DND-41 (cell line): ENCODE results near the gene DNAH8.

Experiments
- ATAC-seq: fragments of 200-7000 bp; cut with Tn5 transposase; 3 replicates; pipeline ENCODE4 v1.9.1; 2021; ENCODE audit warnings: low read depth; ENCODE audit not compliant: insufficient read depth
- DNase-seq: peaks from one replicate; pipeline ENCODE4 v3.0.0-alpha.2; 2020
- H2AFZ ChIP-seq: 2 replicates; pipeline ENCODE4 v1.6.0; 2012; ENCODE audit warnings: low read depth, low read length
- H3K27ac ChIP-seq: 2 replicates; pipeline ENCODE4 v1.5.1; 2012; ENCODE audit warnings: low read length, inconsistent platforms
- H3K27me3 ChIP-seq: fragments of 200-600 bp; sonication (generic); 2 replicates; pipeline ENCODE4 v1.6.0; 2012; ENCODE audit warnings: low read length, mild to moderate bottlenecking, inconsistent platforms; ENCODE audit not compliant: insufficient read depth, poor library complexity
- H3K36me3 ChIP-seq: 2 replicates; pipeline ENCODE4 v1.5.1; 2012; ENCODE audit warnings: low read length, inconsistent platforms; ENCODE audit not compliant: insufficient read depth
- H3K4me1 ChIP-seq: 2 replicates; pipeline ENCODE4 v1.5.1; 2012; ENCODE audit warnings: mild to moderate bottlenecking, low read length; ENCODE audit not compliant: insufficient read depth
- H3K4me2 ChIP-seq: 2 replicates; pipeline ENCODE4 v1.6.0; 2012; ENCODE audit warnings: mild to moderate bottlenecking, moderate library complexity, low read length, inconsistent platforms; ENCODE audit not compliant: insufficient read depth
- H3K4me3 ChIP-seq, 2 experiments: fragments of 200-600 bp in 1 of 2; shearing (Covaris generic) in 1 of 2; 2 replicates each; pipeline ENCODE4 v1.5.1; 2012 to 2016; ENCODE audit warnings: inconsistent platforms in 2 of 2, low read length in 2 of 2, mild to moderate bottlenecking in 2 of 2, low read depth in 1 of 2, moderate library complexity in 1 of 2
- H3K79me2 ChIP-seq: 2 replicates; pipeline ENCODE4 v1.6.0; 2012; ENCODE audit warnings: low read length, inconsistent platforms; ENCODE audit not compliant: insufficient read depth
- H3K9ac ChIP-seq: 2 replicates; pipeline ENCODE4 v1.6.0; 2012; ENCODE audit warnings: low read depth, mild to moderate bottlenecking, inconsistent platforms, low read length, moderate library complexity
- H3K9me3 ChIP-seq: 2 replicates; pipeline ENCODE4 v1.5.1; 2012; ENCODE audit warnings: low read length, moderate library complexity, mild to moderate bottlenecking, inconsistent platforms; ENCODE audit not compliant: insufficient read depth, severe bottlenecking
- H4K20me1 ChIP-seq: 2 replicates; pipeline ENCODE4 v1.6.0; 2012; ENCODE audit warnings: low read length; ENCODE audit not compliant: insufficient read depth
- CTCF ChIP-seq: IDR thresholded peaks from 2 replicates; pipeline ENCODE4 v1.5.1; 2012; ENCODE audit warnings: borderline replicate concordance, low read length, moderate library complexity, mild to moderate bottlenecking; ENCODE audit not compliant: poor library complexity, severe bottlenecking; ENCODE audit errors: extremely low read depth
- EZH2 ChIP-seq: IDR thresholded peaks from 3 replicates; pipeline ENCODE4 v1.6.1; 2012; ENCODE audit warnings: borderline replicate concordance, low read depth, mild to moderate bottlenecking, moderate library complexity, low read length, inconsistent platforms; ENCODE audit not compliant: severe bottlenecking

Gene DNAH8

GRCh38 chr6:39041072-39041471 lies 326.0 kb downstream of the DNAH8 start:
- Histone ChIP-seq H4K20me1 (no peaks in the 10 kb centered on the region; the same call in 1 of the 2 replicates), H3K4me2 (no peak overlapping the region), H3K4me3 (no peak overlapping the region), H3K27ac (no peak overlapping the region), H3K9ac (no peak overlapping the region), H3K27me3 (peaks cover 11% of the 10 kb centered on the region), H2AFZ (no peak overlapping the region), H3K9me3 (no peaks in the 10 kb centered on the region), H3K4me1 (no peaks in the 10 kb centered on the region), H3K79me2 (no peaks in the 10 kb centered on the region), H3K36me3 (no peaks in the 10 kb centered on the region)
- ATAC-seq (no peak), DNase-seq (no peak)
- no peak for TF ChIP-seq EZH2
- no peak for TF ChIP-seq CTCF

- no peak for ATAC-seq
- no peak overlapping the region for H2AFZ ChIP-seq
- H3K4me3 ChIP-seq, result no peak overlapping the region
- no peak overlapping the region for H3K4me2 ChIP-seq
- peaks cover 10% of the 10 kb centered on the region for H3K4me1 ChIP-seq
- H4K20me1 ChIP-seq, result no peaks in the 10 kb centered on the region; the same call in 1 of the 2 replicates
- no peak for TF ChIP-seq CTCF
- no peak for TF ChIP-seq EZH2
- H3K79me2 ChIP-seq, result 0 out of 2 replicates have a peak, but pooled peaks cover under 1% of the 10 kb centered on the region
- no peak overlapping the region for H3K9ac ChIP-seq
- no peak overlapping the region for H3K27ac ChIP-seq
- H3K36me3 ChIP-seq, result no peaks in the 10 kb centered on the region
- H3K27me3 ChIP-seq, result peaks cover 21% of the 10 kb centered on the region
- no peak for DNase-seq
- no peaks in the 10 kb centered on the region for H3K9me3 ChIP-seq
Measured at GRCh38 chr6:39043776-39044175, 328.7 kb downstream of the DNAH8 start.

- ATAC-seq (no peak), DNase-seq (no peak)
- peaks cover 14% of the 10 kb centered on the region for H3K4me1 ChIP-seq
- TF ChIP-seq EZH2 (no peak), CTCF (no peak)
- H3K9ac ChIP-seq, result no peak overlapping the region
- H3K4me3 ChIP-seq, result no peak overlapping the region
- no peaks in the 10 kb centered on the region for H3K9me3 ChIP-seq
- H3K79me2 ChIP-seq, result peaks cover 4% of the 10 kb centered on the region; the same call in 1 of the 2 replicates
- no peaks in the 10 kb centered on the region for H3K36me3 ChIP-seq
- no peak overlapping the region for H2AFZ ChIP-seq
- no peak overlapping the region for H3K4me2 ChIP-seq
- H4K20me1 ChIP-seq, result no peaks in the 10 kb centered on the region; the same call in 1 of the 2 replicates
- H3K27ac ChIP-seq, result no peak overlapping the region
- peaks cover 25% of the 10 kb centered on the region for H3K27me3 ChIP-seq
Measured at GRCh38 chr6:39044181-39044580, 329.1 kb downstream of the DNAH8 start.
